Measurements from ENCODE around the gene VMO1. TPM values are rescaled to one million over a fixed set of nuclear protein-coding genes. Genes with fewer than 3 reads are reported as not detected.

VMO1 gene
- total and polyA plus RNA-seq, 9 donors: 0.69 to 3.5 (median 1.3) TPM; not detected in 1

- WGBS, 3 donors: 80 to 95% (median 89%) methylated on average over 2 of the region's 2 CpGs
- Histone ChIP-seq H3K36me3 (no peaks in the 10 kb centered on the region), H3K27ac (no peak overlapping the region), H3K27me3 (no peaks in the 10 kb centered on the region), H3K4me1 (ENCODE audit: insufficient read depth) (no peaks in the 10 kb centered on the region), H3K9me3 (no peaks in the 10 kb centered on the region), H3K4me3 (no peak overlapping the region)
- intact Hi-C loops (cut with DNase I): no loop called here
- DNase-seq: no peak
- TF ChIP-seq CTCF (IDR thresholded peaks at IDR 0.05) (no peak), POLR2A (IDR thresholded peaks at IDR 0.05) (no peak), EP300 (IDR thresholded peaks at IDR 0.05) (no peak)
Measured at GRCh38 chr17:4769628-4770027, 16.5 kb downstream of the VMO1 start.

- no peak overlapping the region for H3K4me3 ChIP-seq
- no peaks in the 10 kb centered on the region for H3K9me3 ChIP-seq
- WGBS, 3 donors: 77 to 87% (median 78%) methylated on average over 6 of the region's 6 CpGs
- H3K4me1 ChIP-seq (ENCODE audit: insufficient read depth): no peaks in the 10 kb centered on the region
- intact Hi-C loops (cut with DNase I): no loop called here
- no peak for TF ChIP-seq EP300 (IDR thresholded peaks at IDR 0.05)
- TF ChIP-seq CTCF (IDR thresholded peaks at IDR 0.05): no peak
- no peak for TF ChIP-seq POLR2A (IDR thresholded peaks at IDR 0.05)
- DNase-seq: no peak
- no peak overlapping the region for H3K27ac ChIP-seq
- H3K27me3 ChIP-seq: no peaks in the 10 kb centered on the region
- H3K36me3 ChIP-seq: no peaks in the 10 kb centered on the region
Measured at GRCh38 chr17:4768298-4768697, 17.9 kb downstream of the VMO1 start.

GRCh38 chr17:4766723-4767122 is 19.4 kb downstream of the VMO1 start:
- intact Hi-C loops (cut with DNase I): no loop called here
- Histone ChIP-seq H3K27me3 (no peaks in the 10 kb centered on the region), H3K9me3 (no peaks in the 10 kb centered on the region), H3K27ac (no peak overlapping the region), H3K4me3 (no peak overlapping the region), H3K4me1 (ENCODE audit: insufficient read depth) (no peaks in the 10 kb centered on the region), H3K36me3 (no peaks in the 10 kb centered on the region)
- TF ChIP-seq POLR2A (IDR thresholded peaks at IDR 0.05): no peak
- no peak for TF ChIP-seq CTCF (IDR thresholded peaks at IDR 0.05)
- no peak for TF ChIP-seq EP300 (IDR thresholded peaks at IDR 0.05)
- WGBS, 3 donors: 83 to 89% (median 83%) methylated on average over 9 of the region's 9 CpGs
- DNase-seq: no peak

- no peak for DNase-seq
- no peaks in the 10 kb centered on the region for H3K36me3 ChIP-seq
- H3K27me3 ChIP-seq: no peaks in the 10 kb centered on the region
- no peak for TF ChIP-seq CTCF (IDR thresholded peaks at IDR 0.05)
- TF ChIP-seq EP300 (IDR thresholded peaks at IDR 0.05): no peak
- TF ChIP-seq POLR2A (IDR thresholded peaks at IDR 0.05): no peak
- no peaks in the 10 kb centered on the region for H3K9me3 ChIP-seq
- H3K4me1 ChIP-seq (ENCODE audit: insufficient read depth): no peaks in the 10 kb centered on the region
- intact Hi-C loops (cut with DNase I): no loop called here
- WGBS, 3 donors: 72 to 82% (median 77%) methylated on average over 3 of the region's 3 CpGs
- H3K4me3 ChIP-seq: no peak overlapping the region
- no peak overlapping the region for H3K27ac ChIP-seq
Measured at GRCh38 chr17:4766201-4766600, 20.0 kb downstream of the VMO1 start.

- WGBS, 3 donors: 64 to 75% (median 69%) methylated on average over 3 of the region's 3 CpGs
Measured at GRCh38 chr17:4764595-4764994, 21.6 kb downstream of the VMO1 start.

More at GRCh38 chr17:4764595-4764994, 21.6 kb downstream of the VMO1 start:
- no peaks in the 10 kb centered on the region for H3K27me3 ChIP-seq
- H3K9me3 ChIP-seq: no peaks in the 10 kb centered on the region
- H3K27ac ChIP-seq: no peak overlapping the region
- no peaks in the 10 kb centered on the region for H3K4me1 ChIP-seq (ENCODE audit: insufficient read depth)
- no peak overlapping the region for H3K4me3 ChIP-seq
- H3K36me3 ChIP-seq: no peaks in the 10 kb centered on the region
- intact Hi-C loops (cut with DNase I): no loop called here
- DNase-seq: no peak
- no peak for TF ChIP-seq EP300 (IDR thresholded peaks at IDR 0.05)
- no peak for TF ChIP-seq CTCF (IDR thresholded peaks at IDR 0.05)
- no peak for TF ChIP-seq POLR2A (IDR thresholded peaks at IDR 0.05)

Data from ovary (tissue), 9 donors.